Fibroblast of lung (primary cell): ENCODE measurements around the gene CDC34. TPM values are rescaled to one million over a fixed set of nuclear protein-coding genes. Genes with fewer than 3 reads are reported as not detected.

Source experiments
- DNase-seq, 2 donors: peaks; one replicate each; pipeline versions ENCODE4 v3.0.0 to v3.0.0-alpha.2; 2010; ENCODE audit warnings: low read depth in 2 of 2
- H2AFZ ChIP-seq: 2 replicates; pipeline ENCODE4 v1.5.1; 2012; ENCODE audit warnings: low read length, control low read depth, inconsistent platforms
- H3K27ac ChIP-seq: 2 replicates; pipeline ENCODE4 v1.5.1; 2011; ENCODE audit warnings: low read length, control low read depth; ENCODE audit not compliant: insufficient read depth
- H3K27me3 ChIP-seq: 2 replicates; pipeline ENCODE4 v1.5.1; 2011; ENCODE audit warnings: mild to moderate bottlenecking, low read length; ENCODE audit not compliant: control insufficient read depth, insufficient read depth
- H3K36me3 ChIP-seq: 2 replicates; pipeline ENCODE4 v1.5.1; 2011; ENCODE audit warnings: low read length; ENCODE audit not compliant: control insufficient read depth, insufficient read depth
- H3K4me1 ChIP-seq: 2 replicates; pipeline ENCODE4 v1.5.1; 2011; ENCODE audit warnings: low read length; ENCODE audit not compliant: control insufficient read depth, insufficient read depth; ENCODE audit errors: extremely low read depth
- H3K4me2 ChIP-seq: 2 replicates; pipeline ENCODE4 v1.5.1; 2011; ENCODE audit warnings: low read length, control low read depth; ENCODE audit not compliant: insufficient read depth; ENCODE audit errors: extremely low read depth
- H3K4me3 ChIP-seq, 4 experiments: fragments of 200-600 bp in 1 of 4; sonication (generic) in 1 of 4; replicated peaks in 1 of 4; 2 replicates each; pipeline ENCODE4 v1.5.1; 2011 to 2016; ENCODE audit warnings: low read length in 4 of 4, low read depth in 3 of 4, mild to moderate bottlenecking in 3 of 4, control low read depth in 2 of 4, inconsistent platforms in 1 of 4, mixed read lengths in 1 of 4; ENCODE audit not compliant: insufficient read depth in 1 of 4; ENCODE audit errors: control extremely low read depth in 1 of 4
- H3K79me2 ChIP-seq: 2 replicates; pipeline ENCODE4 v1.5.1; 2012; ENCODE audit warnings: mild to moderate bottlenecking, low read length, inconsistent platforms; ENCODE audit not compliant: control insufficient read depth, insufficient read depth
- H3K9ac ChIP-seq: 2 replicates; pipeline ENCODE4 v1.5.1; 2011; ENCODE audit warnings: mild to moderate bottlenecking, low read length, control low read depth; ENCODE audit not compliant: insufficient read depth
- H3K9me3 ChIP-seq: 2 replicates; pipeline ENCODE4 v1.5.1; 2012; ENCODE audit warnings: low read depth, low read length; ENCODE audit not compliant: control insufficient read depth, insufficient read depth
- H4K20me1 ChIP-seq: 2 replicates; pipeline ENCODE4 v1.5.1; 2011; ENCODE audit warnings: low read length; ENCODE audit not compliant: control insufficient read depth, insufficient read depth; ENCODE audit errors: extremely low read depth
- CTCF ChIP-seq, 2 donors: IDR thresholded peaks in 1 of 2; conservative IDR thresholded peaks in 1 of 2; 1 replicate in 1 of 2; 2 replicates in 1 of 2; pipeline ENCODE4 v1.5.1; 2011 to 2012; ENCODE audit warnings: low read length in 2 of 2, control low read depth in 1 of 2, inconsistent platforms in 1 of 2, low read depth in 1 of 2, mild to moderate bottlenecking in 1 of 2
- EZH2 ChIP-seq: IDR thresholded peaks from 2 replicates; pipeline ENCODE4 v1.5.1; 2012; ENCODE audit warnings: low read length, control low read depth, mild to moderate bottlenecking; ENCODE audit errors: missing control alignments
- polyA plus RNA-seq, 2 donors: library from polyadenylated mRNA; depleted of rRNA in 1 of 2; stranded (reverse) in 1 of 2; unstranded in 1 of 2; fragments of >200 nt; gene quantifications; 2 replicates each; pipeline ENCODE4 v1.2.1, GENCODE V29; 2011 to 2012; ENCODE audit warnings: missing spikeins in 1 of 2
- total RNA-seq: library from RNA; depleted of rRNA; stranded (reverse); fragments of >200 nt; gene quantifications from 2 replicates; pipeline ENCODE4 v1.2.1, GENCODE V29; 2014

CDC34 gene
- total and polyA plus RNA-seq, 2 donors (not counting 1 experiment from before 2014, with no cell fraction given) = 23.3 to 72.5 TPM

DNA sequence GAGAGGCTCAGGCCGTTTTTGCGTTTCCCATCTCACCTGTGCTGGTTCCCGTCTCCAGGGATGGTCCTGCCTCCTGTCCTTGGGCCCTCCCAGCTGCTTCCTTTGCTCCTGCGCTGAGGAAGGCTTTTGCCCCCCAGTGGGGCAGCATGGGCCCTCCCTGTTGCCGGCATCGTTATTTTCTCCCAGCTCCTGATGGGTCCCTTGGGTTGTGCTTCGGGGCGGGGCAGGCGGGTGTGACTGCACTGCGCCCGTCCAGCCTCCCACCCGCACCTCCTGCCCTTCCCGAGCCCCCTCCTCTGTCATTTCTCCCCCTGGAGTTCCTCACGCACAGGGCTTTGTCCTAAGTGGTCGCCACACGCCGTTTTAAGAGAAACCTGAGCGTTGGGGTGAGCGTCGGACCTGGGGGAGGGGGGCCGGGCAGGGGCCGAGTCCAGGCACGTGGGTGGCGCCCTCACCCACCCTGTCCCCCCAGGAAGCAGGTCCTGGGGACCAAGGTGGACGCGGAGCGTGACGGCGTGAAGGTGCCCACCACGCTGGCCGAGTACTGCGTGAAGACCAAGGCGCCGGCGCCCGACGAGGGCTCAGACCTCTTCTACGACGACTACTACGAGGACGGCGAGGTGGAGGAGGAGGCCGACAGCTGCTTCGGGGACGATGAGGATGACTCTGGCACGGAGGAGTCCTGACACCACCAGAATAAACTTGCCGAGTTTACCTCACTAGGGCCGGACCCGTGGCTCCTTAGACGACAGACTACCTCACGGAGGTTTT, 9.5 kb downstream of the CDC34 start:
- Histone ChIP-seq H4K20me1 (no peaks in the 10 kb centered on the region), H3K36me3 (peaks cover 21% of the 10 kb centered on the region), H3K4me1 (no peaks in the 10 kb centered on the region), H3K4me3 (no peak overlapping the region), H3K9ac (no peak overlapping the region), H3K79me2 (peaks cover 2% of the 10 kb centered on the region), H3K4me2 (no peak overlapping the region), H3K27me3 (no peaks in the 10 kb centered on the region), H2AFZ (no peak overlapping the region), H3K27ac (no peak overlapping the region), H3K9me3 (no peaks in the 10 kb centered on the region)
- DNase-seq = no peak
- TF ChIP-seq CTCF (conservative IDR thresholded peaks at IDR 0.05 in 1 of 2, IDR thresholded peaks at IDR 0.05 in 1 of 2; ENCODE audit: low read depth in 1 of 2, low read length in 2 of 2) (no peak), EZH2 (no peak)

- Histone ChIP-seq H3K9ac (no peak overlapping the region), H3K4me3 (no peak overlapping the region), H3K4me1 (no peaks in the 10 kb centered on the region), H2AFZ (no peak overlapping the region), H3K27ac (no peak overlapping the region), H4K20me1 (no peaks in the 10 kb centered on the region), H3K9me3 (no peaks in the 10 kb centered on the region), H3K4me2 (no peak overlapping the region), H3K36me3 (peaks cover 17% of the 10 kb centered on the region), H3K79me2 (no peaks in the 10 kb centered on the region), H3K27me3 (no peaks in the 10 kb centered on the region)
- DNase-seq = no peak
- TF ChIP-seq CTCF (conservative IDR thresholded peaks at IDR 0.05 in 1 of 2, IDR thresholded peaks at IDR 0.05 in 1 of 2; ENCODE audit: low read depth in 1 of 2, low read length in 2 of 2) (no peak), EZH2 (no peak)
These were observed 10.1 kb downstream of the CDC34 start for GRCh38 chr19:541699-542098.

- Histone ChIP-seq H3K9me3 (no peaks in the 10 kb centered on the region), H3K4me1 (no peaks in the 10 kb centered on the region), H3K4me2 (no peak overlapping the region), H3K79me2 (no peaks in the 10 kb centered on the region), H3K4me3 (no peak overlapping the region), H3K27ac (no peak overlapping the region), H4K20me1 (no peaks in the 10 kb centered on the region), H2AFZ (no peak overlapping the region), H3K36me3 (peaks cover 13% of the 10 kb centered on the region), H3K27me3 (no peaks in the 10 kb centered on the region), H3K9ac (no peak overlapping the region)
- TF ChIP-seq CTCF (conservative IDR thresholded peaks at IDR 0.05 in 1 of 2, IDR thresholded peaks at IDR 0.05 in 1 of 2; ENCODE audit: low read depth in 1 of 2, low read length in 2 of 2) (no peak), EZH2 (no peak)
- no peak for DNase-seq
These were observed 10.8 kb downstream of the CDC34 start for GRCh38 chr19:542173-542866.
